PFSK-1 (cell line): ENCODE measurements around the gene TNRC6C.

Experiments
- FOXP2 ChIP-seq: optimal IDR thresholded peaks from 2 replicates; pipeline ENCODE3; 2011; ENCODE audit warnings: borderline replicate concordance, control low read depth, inconsistent platforms; ENCODE audit not compliant: insufficient read depth; ENCODE audit errors: extremely low read length, extremely low read depth
- POLR2AphosphoS5 ChIP-seq: IDR thresholded peaks from 2 replicates; pipeline ENCODE4 v1.6.1; 2012; ENCODE audit warnings: low read depth, mild to moderate bottlenecking, control low read depth, low read length, moderate library complexity
- SIN3A ChIP-seq: IDR thresholded peaks from 2 replicates; pipeline ENCODE4 v1.6.1; 2012; ENCODE audit warnings: mild to moderate bottlenecking, low read length, moderate library complexity, borderline replicate concordance; ENCODE audit not compliant: insufficient read depth
- TAF1 ChIP-seq: IDR thresholded peaks from 2 replicates; pipeline ENCODE4 v1.6.1; 2012; ENCODE audit warnings: low read length, control low read depth, borderline replicate concordance; ENCODE audit not compliant: insufficient read depth
- TF ChIP-seq, protein P1 (sequence below), 2 experiments: IDR thresholded peaks; 2 replicates each; pipeline versions ENCODE4 v1.6.1 to v1.8.0; 2011 to 2012; ENCODE audit warnings: low read depth in 2 of 2, low read length in 2 of 2, control low read depth in 1 of 2, inconsistent platforms in 1 of 2, mild to moderate bottlenecking in 1 of 2, moderate library complexity in 1 of 2; ENCODE audit not compliant: insufficient read depth in 1 of 2

DNA sequence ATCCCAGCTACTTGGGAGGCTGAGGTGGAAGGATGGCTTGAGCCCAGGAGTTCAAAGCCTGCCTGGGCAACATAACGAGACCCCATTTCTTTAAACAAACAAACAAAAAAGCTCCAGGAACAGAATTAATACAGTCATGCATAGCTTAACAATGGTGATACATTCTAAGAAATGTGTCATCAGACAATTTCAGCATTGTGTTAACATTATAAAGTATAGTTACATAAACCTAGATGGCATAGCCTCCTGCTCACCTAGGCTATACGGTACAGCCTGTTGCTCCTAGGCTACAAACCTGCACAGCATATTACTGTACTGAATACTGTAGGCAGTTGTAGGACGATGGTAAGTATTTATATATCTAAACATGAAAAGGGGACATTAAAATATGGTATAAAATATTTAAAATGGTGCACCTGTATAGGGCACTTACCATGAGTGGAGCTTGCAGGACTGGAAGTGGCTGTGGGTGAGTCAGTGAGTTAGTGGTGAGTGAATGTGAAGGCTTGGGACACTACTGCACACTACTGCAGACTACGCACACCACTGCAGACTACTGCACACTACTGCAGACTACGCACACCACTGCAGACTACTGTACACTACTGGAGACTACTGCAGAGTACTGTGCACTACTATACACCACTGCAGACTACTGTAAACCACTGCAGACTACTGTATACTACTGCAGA, 95.4 kb downstream of the TNRC6C start:
- TF ChIP-seq TAF1 (no peak), SIN3A (no peak), POLR2AphosphoS5 (no peak), FOXP2 (no peak)
- TF ChIP-seq, protein P1, sequence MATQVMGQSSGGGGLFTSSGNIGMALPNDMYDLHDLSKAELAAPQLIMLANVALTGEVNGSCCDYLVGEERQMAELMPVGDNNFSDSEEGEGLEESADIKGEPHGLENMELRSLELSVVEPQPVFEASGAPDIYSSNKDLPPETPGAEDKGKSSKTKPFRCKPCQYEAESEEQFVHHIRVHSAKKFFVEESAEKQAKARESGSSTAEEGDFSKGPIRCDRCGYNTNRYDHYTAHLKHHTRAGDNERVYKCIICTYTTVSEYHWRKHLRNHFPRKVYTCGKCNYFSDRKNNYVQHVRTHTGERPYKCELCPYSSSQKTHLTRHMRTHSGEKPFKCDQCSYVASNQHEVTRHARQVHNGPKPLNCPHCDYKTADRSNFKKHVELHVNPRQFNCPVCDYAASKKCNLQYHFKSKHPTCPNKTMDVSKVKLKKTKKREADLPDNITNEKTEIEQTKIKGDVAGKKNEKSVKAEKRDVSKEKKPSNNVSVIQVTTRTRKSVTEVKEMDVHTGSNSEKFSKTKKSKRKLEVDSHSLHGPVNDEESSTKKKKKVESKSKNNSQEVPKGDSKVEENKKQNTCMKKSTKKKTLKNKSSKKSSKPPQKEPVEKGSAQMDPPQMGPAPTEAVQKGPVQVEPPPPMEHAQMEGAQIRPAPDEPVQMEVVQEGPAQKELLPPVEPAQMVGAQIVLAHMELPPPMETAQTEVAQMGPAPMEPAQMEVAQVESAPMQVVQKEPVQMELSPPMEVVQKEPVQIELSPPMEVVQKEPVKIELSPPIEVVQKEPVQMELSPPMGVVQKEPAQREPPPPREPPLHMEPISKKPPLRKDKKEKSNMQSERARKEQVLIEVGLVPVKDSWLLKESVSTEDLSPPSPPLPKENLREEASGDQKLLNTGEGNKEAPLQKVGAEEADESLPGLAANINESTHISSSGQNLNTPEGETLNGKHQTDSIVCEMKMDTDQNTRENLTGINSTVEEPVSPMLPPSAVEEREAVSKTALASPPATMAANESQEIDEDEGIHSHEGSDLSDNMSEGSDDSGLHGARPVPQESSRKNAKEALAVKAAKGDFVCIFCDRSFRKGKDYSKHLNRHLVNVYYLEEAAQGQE (IDR thresholded peaks at IDR 0.05; ENCODE audit: insufficient read depth in 1 of 2, low read depth in 2 of 2, low read length in 2 of 2) = no peak
